IMR-90 (cell line): ENCODE results near the gene SCYGR7.

ENCODE experiments used
- CHD1 ChIP-seq: IDR thresholded peaks from 2 replicates; pipeline ENCODE4 v1.6.1; 2012; ENCODE audit warnings: low read depth, low read length, improper control_type of control experiment
- MAFK ChIP-seq: IDR thresholded peaks from 2 replicates; pipeline ENCODE4 v1.6.1; 2012; ENCODE audit warnings: low read depth, low read length, improper control_type of control experiment
- POLR2A ChIP-seq: IDR thresholded peaks from 2 replicates; pipeline ENCODE4 v1.6.1; 2012; ENCODE audit warnings: mild to moderate bottlenecking, low read depth, low read length
- RAD21 ChIP-seq: IDR thresholded peaks from 2 replicates; pipeline ENCODE4 v1.6.1; 2012; ENCODE audit warnings: low read length, improper control_type of control experiment
- TF ChIP-seq, protein P1 (sequence below): conservative IDR thresholded peaks from 2 replicates; pipeline ENCODE4 v1.5.1; 2012; ENCODE audit warnings: mild to moderate bottlenecking, low read depth, low read length, improper control_type of control experiment
- TF ChIP-seq, protein P2 (sequence below): fragments of 150-350 bp; IDR thresholded peaks from 2 replicates; pipeline ENCODE4 v1.6.1; 2016; ENCODE audit warnings: low read depth, mild to moderate bottlenecking, low read length, moderate library complexity, borderline replicate concordance

GRCh38 chr2:227761740-227762476 is 33.8 kb downstream of the SCYGR7 start:
- TF ChIP-seq, protein P1, sequence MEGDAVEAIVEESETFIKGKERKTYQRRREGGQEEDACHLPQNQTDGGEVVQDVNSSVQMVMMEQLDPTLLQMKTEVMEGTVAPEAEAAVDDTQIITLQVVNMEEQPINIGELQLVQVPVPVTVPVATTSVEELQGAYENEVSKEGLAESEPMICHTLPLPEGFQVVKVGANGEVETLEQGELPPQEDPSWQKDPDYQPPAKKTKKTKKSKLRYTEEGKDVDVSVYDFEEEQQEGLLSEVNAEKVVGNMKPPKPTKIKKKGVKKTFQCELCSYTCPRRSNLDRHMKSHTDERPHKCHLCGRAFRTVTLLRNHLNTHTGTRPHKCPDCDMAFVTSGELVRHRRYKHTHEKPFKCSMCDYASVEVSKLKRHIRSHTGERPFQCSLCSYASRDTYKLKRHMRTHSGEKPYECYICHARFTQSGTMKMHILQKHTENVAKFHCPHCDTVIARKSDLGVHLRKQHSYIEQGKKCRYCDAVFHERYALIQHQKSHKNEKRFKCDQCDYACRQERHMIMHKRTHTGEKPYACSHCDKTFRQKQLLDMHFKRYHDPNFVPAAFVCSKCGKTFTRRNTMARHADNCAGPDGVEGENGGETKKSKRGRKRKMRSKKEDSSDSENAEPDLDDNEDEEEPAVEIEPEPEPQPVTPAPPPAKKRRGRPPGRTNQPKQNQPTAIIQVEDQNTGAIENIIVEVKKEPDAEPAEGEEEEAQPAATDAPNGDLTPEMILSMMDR = no peak
- TF ChIP-seq CHD1 (no peak), RAD21 (no peak), POLR2A (no peak), MAFK (no peak)
- TF ChIP-seq, protein P2, sequence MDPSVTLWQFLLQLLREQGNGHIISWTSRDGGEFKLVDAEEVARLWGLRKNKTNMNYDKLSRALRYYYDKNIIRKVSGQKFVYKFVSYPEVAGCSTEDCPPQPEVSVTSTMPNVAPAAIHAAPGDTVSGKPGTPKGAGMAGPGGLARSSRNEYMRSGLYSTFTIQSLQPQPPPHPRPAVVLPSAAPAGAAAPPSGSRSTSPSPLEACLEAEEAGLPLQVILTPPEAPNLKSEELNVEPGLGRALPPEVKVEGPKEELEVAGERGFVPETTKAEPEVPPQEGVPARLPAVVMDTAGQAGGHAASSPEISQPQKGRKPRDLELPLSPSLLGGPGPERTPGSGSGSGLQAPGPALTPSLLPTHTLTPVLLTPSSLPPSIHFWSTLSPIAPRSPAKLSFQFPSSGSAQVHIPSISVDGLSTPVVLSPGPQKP = no peak
